GM21390 (cell line): ENCODE measurements around the gene VPS35.
"Not testable (repeated sequence)": the region's sequence is repeated elsewhere in the genome, so short reads cannot be mapped to it uniquely, and the experiment has no call there.

Experiments
- ATAC-seq: cut with Tn5 transposase; IDR thresholded peaks from one replicate; pipeline ENCODE4 v1.9.1; 2021; ENCODE audit not compliant: unreplicated experiment

The VPS35 gene

DNA sequence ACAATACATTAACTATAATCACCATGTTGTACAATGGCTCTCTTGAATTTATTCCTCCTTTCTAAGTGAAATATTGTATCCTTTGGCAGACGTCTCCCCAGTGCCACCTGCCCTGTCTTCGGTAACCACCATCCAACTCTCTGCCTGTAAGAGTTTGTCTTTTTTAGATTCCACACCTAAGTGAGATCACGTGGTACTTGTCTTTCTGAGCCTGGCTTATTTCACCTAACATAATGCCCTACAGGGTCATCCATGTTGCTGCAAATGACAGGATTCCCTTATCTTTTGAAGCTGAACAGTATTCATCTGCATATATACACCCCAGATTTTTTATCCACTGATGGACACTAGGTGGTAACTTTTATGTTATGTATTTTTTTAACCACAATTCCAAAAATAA lies 24.7 kb upstream of the VPS35 start:
- ATAC-seq = no peak

DNA sequence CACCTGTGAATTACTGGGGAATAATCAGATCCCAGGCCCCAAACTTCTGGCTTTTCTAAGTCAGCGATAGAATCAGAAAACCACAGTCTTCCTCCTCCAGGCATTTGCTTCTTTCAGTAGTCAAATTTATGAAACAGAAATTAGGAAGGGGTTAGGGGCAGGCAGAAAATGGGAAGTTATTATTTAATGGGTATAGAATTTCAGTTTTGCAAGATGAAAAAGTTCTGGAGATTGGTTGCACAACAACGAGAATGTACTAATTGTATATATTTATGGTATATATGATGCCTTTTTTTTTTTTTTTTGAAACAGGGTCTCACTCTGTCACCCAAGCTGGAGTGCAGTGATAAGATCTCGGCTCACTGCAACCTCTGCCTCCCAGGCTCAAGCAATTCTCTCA lies 23.9 kb upstream of the VPS35 start:
- no peak for ATAC-seq

DNA sequence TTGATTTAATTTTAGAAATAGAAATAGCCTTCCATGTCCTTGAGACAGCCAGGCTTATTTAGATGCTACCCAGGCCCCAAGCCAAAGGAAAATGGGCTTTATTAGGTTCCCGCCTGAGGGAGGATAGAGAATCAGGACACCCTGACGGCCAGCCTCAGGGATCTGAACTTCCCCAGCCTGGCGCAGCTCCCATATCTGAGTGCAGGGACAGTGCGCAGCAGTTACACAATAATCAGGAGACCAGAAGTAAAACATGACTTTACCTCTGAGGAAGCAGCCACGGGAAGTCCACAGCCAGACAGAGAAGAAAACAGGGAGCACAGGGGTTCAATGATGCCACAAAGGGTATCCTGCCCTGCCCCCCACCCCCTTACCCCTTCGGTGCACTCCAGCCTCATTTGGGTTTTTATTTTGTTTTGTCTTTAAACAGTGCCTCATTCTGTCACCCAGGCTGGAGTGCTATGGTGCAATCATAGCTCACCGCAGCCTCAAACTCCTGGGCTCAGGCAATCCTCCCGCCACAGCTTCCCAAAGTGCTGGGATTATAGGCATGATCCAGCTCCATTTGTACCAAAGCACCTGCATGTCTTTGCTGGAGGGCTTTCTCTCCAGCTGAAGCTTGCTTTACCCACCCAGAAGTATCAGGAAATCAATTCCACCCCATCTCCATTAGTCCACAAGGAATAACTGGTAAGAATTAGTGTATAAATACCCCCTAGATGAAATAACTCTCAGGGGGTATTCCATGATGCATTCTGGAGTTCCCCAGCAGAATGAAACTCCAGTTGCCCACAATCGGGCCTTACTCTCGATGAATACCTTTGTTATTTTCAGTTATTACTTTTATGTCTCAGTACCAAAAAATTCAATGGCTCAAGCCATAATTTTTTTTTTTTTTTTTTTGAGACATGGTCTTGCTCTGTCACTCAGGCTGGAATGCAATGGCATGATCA lies 22.4 kb upstream of the VPS35 start:
- ATAC-seq = no peak

DNA sequence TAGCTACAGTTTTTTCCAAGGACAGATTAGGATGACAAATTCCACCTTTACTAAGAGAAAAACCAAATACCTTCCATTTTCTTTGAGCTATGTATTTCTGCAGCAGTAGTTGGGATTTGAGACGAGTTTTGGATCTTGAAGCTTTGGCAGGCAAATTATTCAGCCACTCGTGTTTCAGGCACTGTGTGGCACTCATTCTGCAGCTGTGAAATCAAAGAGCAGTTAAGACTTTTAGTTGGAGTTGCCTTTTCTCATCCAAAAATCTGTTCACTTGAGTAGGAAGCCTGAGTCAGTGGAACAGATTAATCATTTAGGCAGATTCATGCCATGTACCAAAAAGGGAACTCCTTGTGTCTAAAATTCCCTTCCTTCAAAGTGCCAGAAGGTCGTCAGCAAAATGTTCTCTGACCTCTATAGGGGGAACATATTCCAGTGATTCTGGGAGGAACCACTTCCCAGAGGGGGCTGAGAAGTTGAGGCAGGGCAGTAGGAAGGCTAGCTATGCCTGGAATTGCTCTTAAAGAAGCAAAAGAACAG lies 20.6 kb upstream of the VPS35 start:
- no peak for ATAC-seq

DNA sequence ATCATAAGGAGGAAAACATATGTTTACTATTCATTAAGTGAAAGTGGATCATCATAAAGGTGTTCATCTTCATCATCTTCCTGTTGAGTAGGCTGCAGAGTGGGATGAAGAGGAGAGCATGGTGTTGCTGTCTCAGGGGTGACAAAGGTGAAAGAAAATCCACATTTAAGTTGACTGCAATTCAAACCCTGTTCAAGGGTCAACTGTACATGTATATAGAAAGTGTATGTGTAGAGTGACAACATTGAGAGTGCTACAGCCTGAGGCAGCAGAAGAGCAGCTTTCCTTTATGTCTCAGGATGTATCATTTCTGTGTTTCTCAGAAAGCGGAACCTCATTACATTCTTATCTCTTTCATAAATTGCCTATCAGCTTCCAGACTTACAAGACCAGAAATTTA lies 17.7 kb upstream of the VPS35 start:
- no peak for ATAC-seq

DNA sequence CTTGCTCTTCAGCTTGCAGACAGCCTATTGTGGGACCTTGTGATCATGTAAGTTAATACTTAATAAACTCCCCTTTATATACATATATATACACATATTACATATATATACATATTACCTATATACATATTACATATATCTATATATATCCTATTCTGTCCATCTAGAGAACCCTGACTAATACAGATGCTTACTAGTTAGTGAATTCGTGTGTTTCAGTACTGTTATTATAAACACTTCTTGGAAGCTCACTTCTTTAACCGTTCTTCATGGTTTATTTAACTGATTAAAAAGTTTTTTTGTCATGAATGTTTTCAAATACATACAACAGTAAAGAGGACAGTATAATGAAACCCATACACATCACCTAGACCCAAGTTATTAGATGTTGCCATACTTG lies 13.1 kb upstream of the VPS35 start:
- no peak for ATAC-seq

DNA sequence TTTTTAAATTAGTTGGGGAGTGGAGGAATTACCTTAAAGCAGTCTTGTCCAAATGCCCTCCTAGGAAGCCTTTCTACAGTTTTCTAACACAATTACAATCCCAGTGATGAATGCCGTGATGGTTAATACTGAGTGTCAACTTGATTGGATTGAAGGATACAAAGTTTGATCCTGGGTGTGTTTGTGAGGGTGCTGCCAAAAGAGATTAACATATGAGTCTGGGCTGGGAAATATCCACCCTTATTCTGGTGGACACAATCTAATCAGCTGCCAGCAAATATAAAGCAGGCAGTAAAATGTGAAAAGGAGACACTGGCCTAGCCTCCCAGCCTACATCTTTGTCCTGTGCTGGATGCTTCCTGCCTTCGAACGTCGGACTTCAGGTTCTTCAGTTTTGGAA lies 12.6 kb upstream of the VPS35 start:
- no peak for ATAC-seq

DNA sequence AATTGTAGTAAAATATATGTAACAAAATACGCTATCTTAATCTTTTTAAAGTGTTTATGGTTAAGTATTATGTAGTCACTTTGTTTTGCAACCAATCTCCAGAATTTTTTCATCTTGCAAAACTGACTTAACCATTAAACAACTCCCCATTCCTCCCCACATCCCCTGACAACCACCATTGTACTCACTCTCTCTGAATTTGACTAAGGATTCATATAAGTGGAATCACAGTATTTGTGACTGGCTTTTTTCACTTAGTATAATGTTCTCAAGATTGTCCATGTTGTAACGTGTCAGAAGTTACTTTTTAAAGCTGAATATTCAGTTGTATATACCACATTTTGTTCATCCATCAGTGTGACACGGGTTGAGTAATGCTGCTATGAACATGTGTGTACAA lies 11.1 kb upstream of the VPS35 start:
- no peak for ATAC-seq

DNA sequence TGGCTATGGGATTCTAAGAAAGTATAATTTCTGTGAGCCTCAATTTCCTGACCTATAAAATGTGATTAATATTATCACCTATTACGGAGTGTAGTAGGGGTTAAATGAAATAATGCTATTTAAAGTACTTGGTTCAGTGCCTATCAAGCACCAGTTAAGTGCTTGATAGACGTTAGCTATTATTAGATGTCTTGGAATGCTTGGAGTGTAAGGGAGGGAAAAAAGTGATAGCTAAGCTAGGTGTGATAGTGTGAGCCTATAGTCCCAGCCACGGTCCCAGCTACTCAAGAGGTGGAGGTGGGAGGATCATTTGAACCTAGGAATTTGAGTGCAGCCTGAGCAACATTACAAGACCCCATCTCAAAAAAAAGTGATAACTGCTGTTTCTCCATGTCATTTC lies 8.0 kb upstream of the VPS35 start:
- ATAC-seq = no peak

DNA sequence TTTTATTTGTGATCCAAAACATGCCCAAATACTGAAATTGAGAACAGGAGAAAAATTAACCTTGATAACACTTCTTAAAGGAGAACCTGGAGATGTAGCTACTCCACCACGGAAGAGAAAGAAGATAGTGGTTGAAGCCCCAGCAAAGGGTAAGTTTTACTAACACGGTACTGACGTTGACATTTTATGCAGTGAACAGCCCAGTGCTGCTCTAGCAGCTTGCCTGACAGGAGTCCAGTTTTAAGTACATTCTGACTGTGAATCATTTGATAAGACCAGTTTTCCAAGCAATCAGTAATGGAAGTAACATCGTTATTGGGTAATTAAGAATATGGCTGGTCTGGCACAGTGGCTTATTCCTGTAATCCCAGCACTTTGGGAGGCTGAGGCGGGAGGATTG lies 7.0 kb upstream of the VPS35 start:
- ATAC-seq = no peak

DNA sequence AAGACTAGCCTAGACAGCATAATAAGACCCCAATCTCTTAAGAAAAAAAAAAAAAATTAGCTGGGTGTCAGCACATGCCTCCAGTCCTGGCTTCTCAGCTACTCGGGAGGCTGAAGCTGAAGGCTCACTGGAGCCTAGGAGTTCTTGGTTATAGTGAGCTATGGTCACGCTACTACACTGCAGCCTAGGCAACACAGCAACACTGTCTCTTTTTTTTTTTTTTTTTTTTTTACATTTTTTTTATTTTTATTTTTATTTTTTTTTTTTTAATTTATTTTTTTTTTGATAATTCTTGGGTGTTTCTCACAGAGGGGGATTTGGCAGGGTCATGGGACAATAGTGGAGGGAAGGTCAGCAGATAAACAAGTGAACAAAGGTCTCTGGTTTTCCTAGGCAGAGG lies 4.6 kb upstream of the VPS35 start:
- no peak for ATAC-seq

DNA sequence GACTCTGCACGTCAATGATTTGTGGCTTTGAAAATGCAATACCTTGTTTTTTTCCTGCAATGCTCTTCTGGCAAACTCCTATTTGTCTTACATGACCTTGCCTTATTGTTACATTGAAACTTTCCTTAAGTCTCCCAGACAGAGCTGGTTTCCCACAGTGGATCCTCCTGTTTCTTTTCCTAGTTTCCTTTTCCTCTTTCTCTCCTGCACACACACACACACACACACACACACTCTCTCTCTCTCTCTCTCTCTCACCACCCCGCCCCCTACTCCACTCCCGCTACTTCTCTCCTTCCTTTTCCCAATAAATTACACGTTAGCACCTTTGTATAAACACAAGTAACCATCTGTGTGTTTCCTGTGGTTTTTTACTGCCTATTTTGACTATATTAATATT lies 2.7 kb upstream of the VPS35 start:
- no peak for ATAC-seq

DNA sequence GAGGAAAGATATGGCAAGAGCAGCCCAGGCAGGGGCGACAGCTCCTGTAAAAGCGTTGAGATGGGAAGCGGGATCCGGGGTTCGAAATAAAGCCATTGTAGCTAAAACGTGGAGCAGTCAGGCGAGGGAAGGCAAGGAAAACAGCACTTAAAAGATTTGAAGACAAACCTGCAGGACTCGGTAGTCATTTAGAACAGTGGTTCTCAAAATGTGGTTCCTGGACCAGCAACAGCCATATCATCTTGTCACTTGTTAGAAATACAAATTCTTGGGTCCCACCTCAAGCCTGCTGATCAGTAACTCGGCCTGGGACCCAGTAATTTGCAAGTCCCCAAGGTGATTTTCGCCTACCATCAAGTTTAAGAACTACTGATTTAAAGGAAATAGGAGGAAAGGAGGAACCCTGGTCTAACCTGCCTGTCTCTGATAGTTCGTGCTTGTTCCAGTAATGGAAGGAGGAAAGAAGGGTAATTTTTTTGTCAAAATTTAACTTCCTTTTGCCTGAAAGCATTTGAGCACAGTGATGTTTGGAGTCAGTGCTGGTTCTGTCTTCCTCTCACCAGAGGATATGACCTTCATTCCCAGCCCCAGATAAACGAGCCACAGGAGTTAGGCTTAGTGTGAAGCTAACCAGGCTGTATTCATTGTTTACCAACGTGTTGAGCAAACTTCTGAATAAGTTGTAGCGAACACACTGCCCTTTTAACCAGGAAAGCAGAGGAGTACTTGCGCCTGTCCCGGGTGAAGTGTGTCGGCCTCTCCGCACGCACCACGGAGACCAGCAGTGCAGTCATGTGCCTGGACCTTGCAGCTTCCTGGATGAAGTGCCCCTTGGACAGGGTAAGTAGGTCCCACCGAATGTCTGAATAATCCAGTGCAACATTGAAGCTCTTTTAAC lies 1.6 kb upstream of the VPS35 start:
- no peak for ATAC-seq

DNA sequence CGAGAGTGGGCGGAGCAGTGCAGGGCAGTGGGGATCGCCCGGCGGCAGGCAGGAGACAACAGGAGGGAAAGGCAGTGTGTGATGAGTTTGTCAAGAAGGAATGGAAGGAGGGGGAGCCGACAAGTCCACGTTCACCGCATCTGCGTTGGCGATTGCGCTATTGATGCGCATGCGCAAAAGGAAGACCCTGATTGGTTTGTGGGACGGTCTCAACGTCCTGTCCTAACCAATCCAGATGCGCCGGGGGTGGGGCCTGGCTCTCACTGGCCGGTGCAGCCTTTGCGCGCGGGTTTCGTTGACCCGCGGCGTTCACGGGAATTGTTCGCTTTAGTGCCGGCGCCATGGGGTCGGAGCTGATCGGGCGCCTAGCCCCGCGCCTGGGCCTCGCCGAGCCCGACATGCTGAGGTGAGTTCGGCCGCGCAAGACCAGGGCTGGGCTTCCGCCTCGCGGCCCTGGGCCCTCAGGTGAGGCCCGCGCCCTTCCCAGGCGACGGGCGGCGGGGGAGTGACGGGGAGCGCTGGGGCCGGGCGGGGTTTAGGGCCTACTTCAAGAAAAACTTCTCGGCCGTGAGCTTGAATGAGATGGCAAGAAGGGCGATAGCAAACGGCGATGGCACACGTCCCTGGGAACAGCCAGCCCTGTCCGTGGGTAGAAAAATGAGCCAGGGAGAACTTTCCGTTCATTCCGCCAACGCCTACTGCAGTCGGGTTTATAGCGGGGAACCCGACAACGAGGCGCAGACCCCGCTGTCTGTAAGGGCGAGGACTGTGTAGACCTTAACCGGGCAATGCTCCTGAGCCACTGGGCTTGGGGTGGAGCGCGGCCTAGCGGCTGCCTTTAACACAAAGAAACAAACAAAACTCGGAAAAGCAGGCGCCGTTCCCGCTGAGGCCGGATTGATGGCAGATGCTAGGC lies 645 bp upstream of the VPS35 start, which contains the start of gene ORC6:
Gene ORC6, plus strand, starts transcription at position 295 of the 916 bp plus-strand sequence. Its CDS starts 47 bp downstream, at position 342.
- ATAC-seq = peak; percentile 70

DNA sequence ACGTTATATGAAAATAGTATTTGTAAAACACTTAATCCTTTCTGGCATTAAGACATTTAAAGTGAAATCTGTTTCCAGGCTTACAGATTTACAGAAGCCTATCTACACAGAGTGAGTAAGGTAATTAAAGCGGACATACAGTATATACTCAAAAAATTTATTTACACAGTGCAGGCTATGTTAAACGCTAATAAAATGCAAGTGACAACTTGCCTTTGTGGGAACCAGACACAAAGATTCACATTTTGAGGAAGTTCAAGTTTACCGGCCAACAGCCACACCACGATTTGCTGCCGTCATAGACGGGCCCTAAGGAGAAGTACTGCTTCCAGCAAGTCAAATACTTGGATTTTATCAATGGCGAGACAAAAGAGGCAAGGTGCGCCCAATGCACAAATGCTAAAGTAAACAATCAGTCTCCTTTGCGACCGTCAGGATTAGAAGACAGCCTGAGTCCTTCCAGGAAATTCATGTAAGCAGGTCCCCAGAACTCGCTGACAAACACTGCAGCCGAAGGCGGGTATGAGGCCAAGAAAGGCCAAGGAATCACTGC lies 801 bp downstream of the VPS35 start:
- ATAC-seq = no peak

DNA sequence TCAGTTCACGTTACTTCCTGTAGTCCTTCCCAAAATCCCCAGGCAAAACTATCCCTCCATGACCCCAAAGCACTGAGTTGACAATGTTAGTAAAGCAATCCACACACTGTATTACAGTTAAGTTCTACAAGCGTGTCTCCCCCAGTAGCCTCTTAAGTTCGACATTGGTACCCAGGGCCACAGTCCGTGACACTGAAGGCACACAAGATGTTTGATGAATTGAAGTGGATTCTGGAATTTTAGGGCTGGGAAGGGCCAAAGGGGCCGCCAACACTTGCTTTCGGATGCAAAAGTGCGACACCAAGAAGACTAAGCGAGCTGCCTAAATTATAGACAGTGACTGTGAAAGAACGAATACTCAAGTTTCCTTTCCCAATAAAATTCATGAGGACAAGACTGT lies 1.5 kb downstream of the VPS35 start:
- no peak for ATAC-seq

DNA sequence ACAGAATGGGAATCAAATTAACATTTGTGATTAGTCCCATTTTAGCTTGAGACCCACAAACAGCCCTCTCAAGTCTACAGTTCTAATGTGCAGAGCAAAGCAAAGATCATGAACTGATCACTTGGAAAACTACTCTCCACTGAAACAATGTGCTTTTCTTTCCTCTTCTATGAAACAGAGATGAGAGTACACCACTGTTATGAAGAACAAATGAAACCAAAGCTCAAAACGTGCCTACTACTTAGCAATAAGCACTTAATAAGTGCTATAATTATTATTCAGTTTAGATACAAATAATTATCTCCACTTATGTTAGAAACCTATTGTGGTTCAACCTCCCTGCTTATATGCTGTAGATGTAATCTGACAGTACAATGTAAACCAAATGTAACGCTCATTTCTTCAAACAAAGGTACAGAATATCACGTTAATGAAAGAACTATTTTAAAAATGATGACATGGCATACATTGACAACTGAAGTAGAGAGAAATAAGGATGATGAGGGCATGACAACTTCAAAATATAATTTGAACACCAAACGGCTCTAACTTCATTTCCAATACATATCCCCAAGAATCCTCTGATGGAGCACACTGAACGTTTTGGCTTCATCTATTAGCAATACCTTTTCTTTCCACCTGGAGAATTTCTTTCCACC lies 2.0 kb downstream of the VPS35 start:
- no peak for ATAC-seq

DNA sequence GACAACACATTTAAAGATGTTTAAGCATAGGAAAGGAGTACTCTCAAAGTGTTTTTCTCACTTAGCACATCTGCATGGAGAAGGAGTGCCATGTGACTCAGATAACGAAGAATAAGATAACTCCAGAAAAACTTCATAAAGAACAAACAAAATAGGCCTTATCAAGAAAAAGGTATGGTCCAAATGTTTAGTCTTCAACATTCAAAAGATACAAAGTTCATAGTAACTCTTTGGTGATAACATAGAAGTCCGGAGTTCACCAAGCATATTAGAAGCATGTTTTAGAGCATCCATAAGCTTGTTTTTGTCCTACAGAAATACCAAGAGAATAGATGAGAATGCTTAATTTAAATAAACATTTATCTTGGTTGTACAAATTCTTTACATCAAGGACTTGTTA lies 7.1 kb downstream of the VPS35 start:
- ATAC-seq = not testable (repeated sequence)

DNA sequence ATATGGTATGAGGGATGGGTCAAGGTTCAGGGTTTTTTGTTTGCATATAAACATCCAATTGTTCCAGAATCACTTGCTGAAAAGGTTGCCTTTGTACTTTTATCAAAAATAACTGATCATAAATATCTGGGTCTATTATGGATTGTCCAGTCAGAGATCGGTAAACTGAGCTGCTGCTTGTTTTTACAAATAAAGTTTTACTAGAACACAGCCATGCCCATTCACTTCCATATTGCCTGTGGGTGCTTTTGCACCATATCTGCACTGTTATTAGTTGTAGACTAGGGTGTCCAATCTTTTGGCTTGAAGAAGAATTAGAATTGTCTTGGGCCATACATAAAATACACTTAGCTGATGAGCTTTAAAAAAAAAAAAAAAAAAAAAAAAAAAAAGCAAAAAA lies 11.0 kb downstream of the VPS35 start:
- not testable (repeated sequence) for ATAC-seq
